Inflammatory macrophage treated with lipopolysaccharide for 1 hour (primary cell): ENCODE results near the gene SS18.

ENCODE experiments used
- DNase-seq, 2 donors: peaks; one replicate each; pipeline ENCODE4 v3.0.0-alpha.2; 2020 to 2022

Gene SS18

DNA sequence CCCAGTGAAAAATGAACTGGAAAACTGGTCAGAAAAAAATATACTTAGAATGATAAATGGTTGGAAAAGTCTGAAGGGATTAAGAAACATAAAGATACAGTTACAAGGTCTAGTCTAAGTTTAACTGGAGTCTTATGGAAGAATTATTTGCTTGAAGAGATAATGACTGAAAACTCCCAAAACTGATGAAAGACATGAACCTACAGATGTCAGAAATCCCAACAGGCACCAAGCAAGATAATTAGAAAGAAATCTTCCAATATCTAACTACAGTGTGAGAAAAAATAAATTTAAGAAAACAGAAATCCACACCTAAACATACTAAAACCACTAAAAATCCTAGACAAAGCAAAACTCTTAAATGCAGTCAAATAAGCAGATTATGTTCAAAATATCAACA is 19.4 kb downstream of the SS18 start:
- DNase-seq: no peak

DNA sequence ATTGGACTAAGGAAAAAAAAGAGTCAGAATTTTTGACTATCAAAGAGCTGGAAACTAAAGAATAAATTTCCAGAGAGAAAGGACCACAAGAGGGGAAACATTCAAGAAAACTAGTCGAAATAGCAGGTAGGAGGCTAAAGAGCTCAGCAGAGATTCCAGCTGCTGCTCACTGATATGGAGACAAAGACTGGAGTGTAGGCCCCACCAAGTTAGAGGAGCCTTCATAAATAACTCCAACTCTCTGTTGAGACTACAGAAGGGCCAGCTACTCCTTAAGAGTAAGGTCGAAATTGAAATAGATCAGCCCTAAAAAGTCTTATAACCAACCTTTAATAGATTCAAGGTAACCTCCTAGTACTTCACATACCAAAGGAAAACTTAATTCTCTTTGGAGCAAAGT is 31.1 kb downstream of the SS18 start:
- no peak for DNase-seq

DNA sequence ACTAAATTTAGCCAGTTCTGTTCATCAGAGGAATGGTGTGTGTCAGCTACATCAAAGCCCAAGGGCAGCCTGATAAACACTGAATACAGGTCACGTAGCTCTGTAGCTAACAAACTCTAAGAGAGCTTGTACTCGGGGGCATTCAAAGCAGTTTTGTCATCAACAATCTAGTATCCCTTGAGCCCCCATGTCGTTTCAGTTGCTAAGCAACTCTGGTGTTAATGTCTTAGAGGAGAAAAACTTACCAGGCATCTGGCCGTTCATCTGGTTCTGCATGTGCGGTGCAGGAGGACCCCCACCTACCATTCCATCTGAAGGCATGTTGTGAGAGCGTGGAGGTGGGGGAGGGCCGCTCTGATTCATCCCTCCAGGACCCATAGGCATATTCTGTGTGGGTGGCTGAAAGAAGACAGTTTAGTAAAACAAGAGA is 33.1 kb downstream of the SS18 start:
- DNase-seq: no peak

DNA sequence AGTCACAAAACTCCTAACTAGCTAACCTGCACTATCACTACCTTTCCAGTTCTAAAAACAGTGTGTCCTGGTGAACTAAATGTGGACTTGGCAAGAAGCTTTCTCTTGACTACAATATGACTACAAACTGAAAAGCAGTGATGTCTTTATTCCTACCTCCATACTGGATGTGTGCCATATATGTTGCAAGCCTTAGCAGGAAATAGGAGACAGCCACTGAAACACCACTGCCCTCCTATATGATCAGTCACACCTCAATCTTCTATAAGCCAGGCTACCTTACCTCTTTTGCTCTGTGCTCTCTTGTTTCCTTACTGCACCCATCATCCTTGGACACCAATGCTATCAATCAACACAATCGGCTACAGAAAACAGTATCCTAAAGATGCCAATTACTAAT is 34.1 kb downstream of the SS18 start:
- no peak for DNase-seq

DNA sequence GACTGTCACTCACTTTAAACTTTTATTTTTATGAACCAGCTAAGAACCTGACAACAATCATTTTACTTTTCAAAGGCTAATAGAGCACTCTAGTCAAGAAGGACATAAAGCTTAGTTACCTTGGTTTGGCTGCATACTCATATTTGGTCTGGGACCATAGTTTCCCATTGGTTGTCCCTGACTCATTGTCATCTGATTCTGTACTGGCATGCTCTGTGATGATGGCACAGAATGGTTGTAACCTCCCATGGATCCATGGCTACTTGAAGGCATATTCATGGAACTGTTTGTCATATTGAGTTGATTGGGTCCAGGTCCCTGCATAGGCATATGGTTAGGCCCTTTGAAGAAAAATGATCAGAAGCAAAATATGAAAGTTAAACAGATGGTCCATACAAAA is 37.9 kb downstream of the SS18 start:
- peak in 1 of 2 donors; percentile 4 for DNase-seq

DNA sequence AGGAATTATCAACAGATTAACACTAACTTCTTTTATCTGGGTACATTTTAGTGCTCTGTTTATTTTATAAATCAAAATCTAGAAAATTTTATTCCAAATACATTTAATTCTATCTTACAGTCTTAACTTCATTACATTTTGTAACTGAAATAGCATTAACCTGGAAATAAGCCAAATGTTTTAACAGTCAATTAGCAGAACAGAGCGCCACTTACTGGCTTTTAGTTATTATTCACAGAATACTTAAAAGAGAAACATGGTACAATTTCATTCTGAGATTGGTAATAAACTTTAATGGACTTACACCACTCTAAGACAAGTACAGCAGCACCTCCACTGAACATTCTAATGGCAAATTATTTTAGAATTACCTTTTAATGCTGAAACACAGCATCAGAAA is 38.6 kb downstream of the SS18 start:
- DNase-seq: no peak

DNA sequence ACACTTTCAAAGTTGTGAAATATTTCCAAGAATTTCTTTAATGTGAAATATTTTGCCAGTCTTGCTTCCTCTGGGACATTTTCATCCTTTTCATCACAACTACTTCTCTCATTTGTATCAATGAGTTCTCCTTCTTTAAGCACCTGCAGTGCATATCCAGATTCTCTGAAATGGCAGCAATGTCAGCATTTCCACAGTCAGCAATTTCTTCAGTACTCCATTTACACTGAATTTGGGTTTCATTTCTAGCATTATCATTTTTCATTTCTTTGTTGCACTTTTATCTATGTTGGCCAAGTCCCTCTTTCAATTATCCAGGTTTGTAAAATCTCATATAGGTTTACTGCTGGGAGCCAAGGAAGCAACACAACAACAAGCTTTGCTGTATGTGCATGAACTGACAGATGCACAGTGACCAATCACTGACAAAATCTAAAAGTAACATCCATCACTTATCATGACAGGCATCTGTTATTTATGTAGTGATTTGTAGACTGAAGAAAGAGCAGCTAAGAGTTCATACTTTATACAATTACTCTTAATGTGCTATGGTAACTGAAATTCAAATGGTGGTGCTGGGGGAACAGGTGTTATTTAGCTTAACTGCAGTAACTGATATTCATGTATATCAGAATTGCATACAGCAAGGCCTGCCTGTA is 43.9 kb downstream of the SS18 start:
- DNase-seq: no peak

DNA sequence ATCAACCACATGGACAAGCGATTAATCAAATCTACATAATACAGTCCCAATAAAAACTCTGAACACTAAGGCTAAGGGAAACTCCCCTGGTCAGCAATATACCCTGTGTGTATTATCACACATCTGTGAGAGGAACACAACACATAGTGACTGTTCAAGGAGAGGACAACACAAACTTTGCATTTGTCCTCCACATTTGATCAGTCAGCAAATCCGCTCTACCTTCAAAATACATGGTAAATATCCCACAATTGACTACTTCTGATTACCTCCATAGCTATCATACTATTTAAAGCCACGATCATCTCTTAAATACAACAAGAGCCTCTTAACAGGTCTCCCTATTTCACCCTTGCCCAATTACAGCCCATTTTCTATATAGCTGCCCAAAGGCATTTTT is 45.6 kb downstream of the SS18 start:
- DNase-seq: no peak

DNA sequence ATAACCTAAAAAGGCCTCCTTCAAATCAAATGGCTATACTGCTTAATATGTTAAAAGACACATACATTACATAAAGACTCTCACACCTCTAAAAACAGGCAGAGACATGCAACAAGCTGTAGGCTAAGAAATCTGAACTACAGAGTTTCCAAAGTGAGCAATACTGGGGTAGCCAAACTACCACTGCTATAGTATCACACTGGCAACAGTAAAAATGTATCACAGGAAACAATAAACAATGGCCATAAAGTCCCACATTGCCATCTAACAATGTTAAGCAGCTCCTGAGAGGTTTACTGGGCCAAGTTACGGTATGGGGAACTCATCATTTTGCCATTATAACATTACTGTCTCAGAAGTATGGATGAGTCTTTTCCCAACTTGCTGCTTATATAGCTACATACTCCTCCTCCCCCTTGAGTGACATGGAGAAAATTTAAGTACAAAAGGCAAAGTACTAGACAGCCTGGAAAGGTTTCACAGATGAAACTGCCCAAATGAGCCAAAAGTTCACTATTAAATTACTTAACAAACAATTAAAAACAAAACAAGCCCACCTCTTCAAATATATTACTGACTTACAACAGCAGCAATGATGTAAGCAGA is 50.3 kb downstream of the SS18 start:
- DNase-seq: no peak

DNA sequence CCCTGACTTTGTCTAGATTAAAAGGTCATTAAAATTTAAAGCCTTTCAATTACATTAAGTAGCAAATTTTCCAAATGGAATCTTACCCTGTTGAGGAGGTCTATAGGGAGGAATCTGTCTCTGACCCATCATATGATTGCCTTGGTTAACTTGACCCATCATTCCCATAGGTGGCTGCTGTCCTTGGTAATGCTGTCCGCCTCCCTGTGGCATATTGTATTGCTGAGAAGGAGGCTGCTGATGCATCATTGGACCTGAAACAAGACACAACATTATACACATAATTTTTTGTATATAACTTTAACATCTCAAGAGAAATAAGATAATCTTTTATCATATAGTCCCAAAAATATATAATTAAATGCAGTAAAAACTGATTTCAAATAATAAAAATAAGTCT is 51.2 kb downstream of the SS18 start:
- no peak for DNase-seq

DNA sequence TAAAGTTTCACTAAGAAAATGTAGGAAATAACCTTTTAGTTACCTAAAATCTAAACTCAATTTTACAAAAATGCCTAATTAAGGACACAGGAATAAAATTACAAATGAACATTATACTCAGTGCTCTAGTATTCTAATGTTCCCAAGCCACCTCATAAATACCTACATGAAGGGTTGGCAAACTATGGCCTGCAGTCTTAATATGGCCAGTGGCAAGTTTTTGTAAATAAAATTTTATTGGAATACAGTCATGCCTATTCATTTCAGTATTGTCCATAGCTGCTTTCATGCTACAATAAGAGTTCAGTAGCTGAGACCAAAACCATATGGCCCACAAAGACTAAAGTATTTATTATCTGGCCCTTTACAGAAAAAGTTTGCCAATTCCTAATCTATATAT is 53.8 kb downstream of the SS18 start:
- no peak for DNase-seq

DNA sequence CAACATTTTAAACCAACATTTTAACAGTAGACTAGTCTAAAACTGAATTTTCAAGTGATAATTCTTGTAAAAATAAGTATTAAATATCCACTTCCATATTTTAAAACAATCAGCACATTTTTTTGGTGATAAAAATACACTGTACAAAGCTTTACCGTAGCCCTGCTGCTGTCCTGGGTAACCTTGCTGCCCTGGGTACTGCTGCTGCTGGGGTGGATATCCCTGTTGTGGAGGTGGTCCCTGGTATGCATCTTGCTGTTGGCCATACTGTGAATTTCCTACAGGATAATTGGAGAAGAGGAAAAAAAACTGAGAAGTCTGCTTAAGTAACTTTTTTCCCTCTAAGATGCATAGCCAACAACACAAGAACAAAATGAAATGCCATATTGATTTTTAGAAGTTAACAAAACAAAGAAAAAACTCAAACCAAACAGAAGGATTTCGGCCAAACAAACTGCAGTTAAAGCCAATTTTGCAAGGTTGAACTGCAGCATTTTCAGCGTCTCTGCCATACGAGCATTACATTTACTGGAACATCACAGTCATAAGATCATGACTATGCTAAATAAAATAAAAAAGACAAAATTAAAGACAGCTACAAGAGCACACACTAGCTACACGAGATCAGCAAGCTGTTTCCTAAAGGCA is 55.4 kb downstream of the SS18 start:
- DNase-seq: no peak

DNA sequence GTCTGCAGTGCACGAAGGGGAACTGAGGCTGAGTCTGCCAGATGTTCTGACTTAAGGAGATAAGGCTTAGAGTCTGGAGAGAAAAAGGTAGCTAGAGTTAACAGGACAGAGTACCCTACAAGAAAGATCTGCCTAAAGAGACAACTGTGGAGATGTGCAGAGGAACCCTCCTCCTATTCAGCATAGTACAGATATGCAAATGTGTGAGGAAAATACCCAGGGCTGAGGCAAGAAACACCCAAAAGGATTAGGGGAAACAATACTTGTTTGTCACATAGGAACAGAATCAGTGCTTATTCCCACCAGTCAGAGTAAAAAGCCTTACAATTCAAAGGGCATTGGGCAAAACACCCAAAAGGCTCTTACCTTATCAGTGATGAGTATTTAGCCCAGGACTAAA is 67.8 kb downstream of the SS18 start:
- DNase-seq: no peak

DNA sequence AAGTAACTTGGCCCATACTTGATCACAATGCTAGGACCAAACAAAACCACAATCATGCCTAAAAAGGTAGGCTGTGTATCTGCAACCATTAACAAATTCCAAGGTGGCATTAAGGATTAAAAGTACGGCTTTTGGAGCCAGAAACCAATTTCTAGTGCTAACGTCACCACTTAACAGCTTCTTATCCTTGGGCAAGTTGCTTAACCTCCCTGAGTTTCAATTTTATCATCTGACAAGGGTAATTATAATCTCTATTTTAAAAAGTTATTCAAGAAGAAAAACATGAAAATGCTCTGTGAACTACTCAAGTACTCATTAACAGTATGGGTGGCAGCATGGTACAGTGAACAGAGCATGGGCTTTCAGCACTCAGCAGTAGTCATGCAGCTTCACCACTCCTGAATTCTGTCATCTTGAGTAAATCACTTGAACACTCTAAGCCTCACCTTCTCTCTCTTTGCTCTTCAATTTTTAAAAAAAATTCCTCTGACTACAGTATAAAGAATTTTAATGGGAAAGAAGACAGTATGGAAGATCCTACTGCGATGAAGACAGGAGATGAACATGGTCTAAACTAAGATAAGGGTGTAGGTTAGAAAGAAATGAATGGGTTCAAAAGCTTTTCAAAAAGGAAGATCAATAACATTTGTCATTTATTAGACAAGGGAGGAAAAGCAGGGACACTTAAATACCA is 69.2 kb downstream of the SS18 start:
- no peak for DNase-seq

DNA sequence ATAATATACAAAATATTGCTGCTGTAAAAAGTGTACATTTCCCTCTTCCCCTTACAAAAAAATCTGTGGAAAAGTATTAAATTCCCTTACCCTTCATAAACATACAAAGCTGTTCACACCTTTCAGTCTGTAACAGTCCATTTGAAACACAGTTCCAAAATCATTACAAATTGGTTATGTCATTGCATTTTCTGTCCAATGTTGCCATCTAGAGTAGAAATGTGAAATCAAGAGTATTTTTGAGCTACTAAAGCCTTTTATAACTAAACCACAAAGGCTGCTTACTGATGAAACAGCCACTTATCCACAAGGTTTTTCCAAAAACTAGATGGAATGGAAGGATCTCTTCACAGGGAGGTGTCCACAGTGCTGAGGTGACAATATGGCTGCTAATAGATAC is 72.5 kb downstream of the SS18 start:
- DNase-seq: no peak

DNA sequence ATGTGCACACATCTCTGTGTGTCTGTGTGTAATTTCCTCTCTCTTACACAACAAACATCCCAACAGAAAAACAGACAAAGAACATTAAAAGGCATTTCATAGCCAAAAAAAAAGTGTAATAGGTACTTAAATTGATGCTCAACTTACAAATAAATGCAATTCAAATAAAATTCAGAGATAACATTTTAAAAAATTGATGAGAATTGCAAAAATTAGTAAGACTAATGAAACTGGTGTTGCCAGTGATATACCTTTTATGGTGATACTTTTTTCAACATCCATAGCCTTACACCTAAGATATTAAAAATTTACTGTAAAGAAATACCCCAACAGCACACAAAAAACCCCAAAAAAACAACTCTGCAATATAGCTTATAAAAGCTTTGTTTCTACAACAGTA is 76.0 kb downstream of the SS18 start:
- DNase-seq: no peak

DNA sequence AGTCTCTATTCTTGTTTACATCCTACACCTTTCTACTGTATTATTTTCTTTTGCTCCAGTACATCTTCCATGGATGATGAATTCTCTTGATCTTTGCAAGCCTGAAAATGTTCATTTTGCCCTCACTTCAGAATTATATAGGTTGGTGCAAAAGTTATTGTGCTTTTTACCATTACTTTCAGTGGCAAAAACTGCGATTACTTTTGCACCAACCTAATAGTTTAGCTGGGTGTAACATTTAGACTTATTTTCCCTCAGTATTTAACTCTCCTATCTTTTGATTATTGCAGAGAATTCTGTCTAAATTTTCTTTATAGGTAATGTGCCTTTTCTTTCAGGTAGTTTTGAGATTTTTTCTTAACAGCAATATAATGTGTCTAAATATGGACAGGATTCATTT is 81.8 kb downstream of the SS18 start:
- DNase-seq: no peak

DNA sequence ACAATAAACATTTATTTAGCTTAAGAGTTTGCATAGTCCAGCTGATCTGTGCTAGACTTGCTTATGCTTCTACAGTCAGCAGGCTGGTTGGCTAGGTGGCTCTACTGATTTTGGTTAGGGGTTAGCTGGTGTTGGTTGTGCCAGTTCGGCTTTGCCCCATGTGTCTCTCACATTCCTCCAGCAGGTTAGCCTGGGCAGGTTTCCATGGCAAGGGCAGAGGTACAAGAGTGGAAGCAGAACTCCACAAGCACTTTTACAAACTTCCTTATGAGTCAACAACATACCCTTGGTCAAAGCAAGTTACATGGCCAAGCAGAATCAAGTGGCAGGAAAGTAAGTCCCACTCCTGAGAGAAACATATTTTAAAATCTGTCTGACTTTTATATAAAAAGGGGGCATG is 82.3 kb downstream of the SS18 start:
- DNase-seq: no peak

DNA sequence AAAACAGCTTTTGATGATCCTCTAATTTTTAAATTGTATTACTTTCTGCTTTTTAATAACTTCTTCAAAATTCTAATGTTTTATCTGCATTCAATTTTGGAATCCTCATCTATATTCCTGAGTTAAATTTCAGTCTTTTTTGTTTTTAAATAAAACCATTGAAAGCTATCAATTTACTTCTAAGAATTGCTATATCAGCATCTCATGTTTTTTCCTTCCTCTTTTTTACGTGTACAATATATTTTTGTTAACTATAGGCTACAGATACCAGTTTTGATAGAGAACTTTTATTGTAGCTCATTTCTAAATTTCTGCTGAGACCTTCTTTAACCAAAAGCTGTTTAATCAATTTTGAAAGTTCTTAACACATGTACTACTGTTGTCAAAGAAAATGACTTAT is 84.5 kb downstream of the SS18 start:
- DNase-seq: no peak

DNA sequence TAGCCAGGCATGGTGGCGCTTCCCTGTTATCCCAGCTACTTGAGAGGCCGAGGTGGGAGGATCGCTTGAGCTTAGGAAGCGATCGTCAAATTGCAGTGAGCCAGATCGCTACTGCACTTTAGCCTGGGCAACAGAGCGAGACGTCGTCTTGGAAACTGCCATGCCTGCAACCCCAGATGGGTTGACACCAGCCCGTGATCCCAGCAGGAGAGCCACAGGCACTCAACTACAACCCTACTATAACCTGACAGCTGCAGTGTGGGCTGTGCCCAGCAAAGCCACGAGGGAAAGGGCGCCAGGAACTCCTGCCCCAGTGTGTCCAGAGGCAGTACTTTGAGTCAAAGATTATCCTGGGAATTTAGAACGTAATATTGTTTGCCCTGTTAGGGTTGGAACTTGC is 85.6 kb downstream of the SS18 start:
- DNase-seq: no peak

DNA sequence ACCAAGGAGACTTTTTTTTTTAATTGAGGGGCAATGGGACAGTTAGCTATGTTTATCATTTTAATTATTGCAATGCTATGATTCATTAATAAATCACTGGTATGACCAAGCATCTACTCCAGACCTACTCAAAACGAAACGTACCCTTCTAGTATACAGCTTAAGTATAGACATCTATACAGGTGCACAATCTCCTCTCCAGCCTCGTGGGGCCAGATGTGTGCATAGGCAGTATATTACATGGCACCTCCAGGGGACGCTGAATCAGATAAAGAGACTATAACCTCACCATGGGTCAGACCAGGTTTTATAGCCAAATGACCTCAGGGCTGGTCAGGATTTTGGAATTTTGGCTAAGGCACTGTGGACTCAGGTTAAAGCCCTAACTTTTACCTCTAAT is 86.6 kb downstream of the SS18 start:
- no peak for DNase-seq

DNA sequence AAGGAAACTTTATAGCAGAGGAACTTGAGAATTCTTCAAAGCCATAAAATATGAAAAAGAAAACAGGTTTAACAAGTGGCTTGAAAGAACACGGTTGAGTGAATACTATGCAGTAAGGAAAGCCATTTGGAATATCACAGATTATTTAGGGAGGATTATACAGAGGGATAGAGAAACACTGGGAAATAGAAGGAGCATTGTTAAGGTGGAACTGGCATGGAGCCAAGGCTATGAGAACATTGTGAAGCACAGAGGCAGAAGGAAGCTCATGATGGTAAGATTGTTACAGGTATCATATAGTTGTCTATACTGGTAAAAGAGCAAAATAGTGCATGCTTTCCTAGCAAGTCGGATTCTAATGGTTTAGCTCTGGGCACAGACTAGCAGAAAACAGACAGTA is 87.1 kb downstream of the SS18 start:
- no peak for DNase-seq

DNA sequence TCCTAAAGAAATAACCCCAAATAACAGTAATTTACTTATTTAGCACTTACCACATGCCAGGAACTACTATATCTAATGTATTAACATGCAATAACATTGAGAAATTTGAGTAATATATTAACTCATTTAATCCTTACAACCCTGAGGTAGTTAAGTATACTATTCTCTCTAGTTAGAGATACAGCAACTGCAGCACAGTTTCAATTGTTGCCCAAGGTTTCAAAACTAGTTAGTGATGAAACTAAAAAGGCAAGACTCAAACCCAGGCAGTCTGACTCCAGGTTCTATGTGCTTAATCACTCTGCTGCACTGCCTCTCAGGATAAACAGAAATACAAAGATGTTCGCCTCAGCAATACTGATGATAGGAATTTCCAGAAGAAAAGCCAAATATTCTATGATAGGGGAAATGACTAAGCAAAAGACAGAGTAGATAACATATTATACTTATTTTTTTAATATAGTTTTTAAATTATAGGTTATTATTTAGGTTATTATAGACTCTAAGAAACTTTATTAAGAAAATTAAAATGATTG is 88.0 kb downstream of the SS18 start:
- DNase-seq: no peak

DNA sequence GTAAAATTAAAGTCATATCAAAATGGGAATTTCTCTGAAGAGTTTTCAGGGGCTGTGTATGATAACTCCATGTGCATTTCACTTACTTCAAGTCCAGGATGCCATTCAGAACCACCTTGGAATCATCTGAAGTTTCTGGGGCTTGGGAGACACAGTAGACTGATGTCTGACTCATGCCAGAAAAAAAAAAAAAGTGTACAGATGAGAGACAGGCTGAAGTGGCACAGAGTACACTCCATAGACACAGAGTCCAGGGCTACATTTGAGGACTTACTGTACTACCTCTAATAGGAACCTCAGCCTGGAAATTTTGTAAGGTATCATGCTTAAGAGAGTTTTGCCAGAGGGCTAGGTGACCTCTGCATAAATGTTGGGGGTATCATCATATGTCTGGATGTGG is 92.0 kb downstream of the SS18 start:
- no peak for DNase-seq
